Vagina (tissue), 2 donors: ENCODE results near the gene BTG2.

Source experiments
- POLR2A ChIP-seq, 2 donors: fragments of 450-650 bp; IDR thresholded peaks; one replicate each; pipeline ENCODE4 v1.6.1; 2017; ENCODE audit warnings: antibody characterized with exemption in 2 of 2, mild to moderate bottlenecking in 2 of 2, moderate library complexity in 2 of 2
- POLR2AphosphoS5 ChIP-seq, 2 donors: sonication (generic); formaldehyde crosslinking; IDR thresholded peaks; one replicate each; pipeline ENCODE4 v1.9.0; 2017; ENCODE audit warnings: antibody characterized with exemption in 2 of 2, mild to moderate bottlenecking in 2 of 2, low read depth in 1 of 2; ENCODE audit not compliant: insufficient read depth in 1 of 2
- TF ChIP-seq, protein P1 (sequence below), 3 experiments: fragments of 450-650 bp in 2 of 3; fragments of 200-600 bp in 1 of 3; sonication (generic) in 1 of 3; IDR thresholded peaks; one replicate each; pipeline ENCODE4 v1.5.1; 2017 to 2019; ENCODE audit warnings: antibody characterized with exemption in 3 of 3, mild to moderate bottlenecking in 2 of 3, moderate library complexity in 2 of 3

- TF ChIP-seq, protein P1, sequence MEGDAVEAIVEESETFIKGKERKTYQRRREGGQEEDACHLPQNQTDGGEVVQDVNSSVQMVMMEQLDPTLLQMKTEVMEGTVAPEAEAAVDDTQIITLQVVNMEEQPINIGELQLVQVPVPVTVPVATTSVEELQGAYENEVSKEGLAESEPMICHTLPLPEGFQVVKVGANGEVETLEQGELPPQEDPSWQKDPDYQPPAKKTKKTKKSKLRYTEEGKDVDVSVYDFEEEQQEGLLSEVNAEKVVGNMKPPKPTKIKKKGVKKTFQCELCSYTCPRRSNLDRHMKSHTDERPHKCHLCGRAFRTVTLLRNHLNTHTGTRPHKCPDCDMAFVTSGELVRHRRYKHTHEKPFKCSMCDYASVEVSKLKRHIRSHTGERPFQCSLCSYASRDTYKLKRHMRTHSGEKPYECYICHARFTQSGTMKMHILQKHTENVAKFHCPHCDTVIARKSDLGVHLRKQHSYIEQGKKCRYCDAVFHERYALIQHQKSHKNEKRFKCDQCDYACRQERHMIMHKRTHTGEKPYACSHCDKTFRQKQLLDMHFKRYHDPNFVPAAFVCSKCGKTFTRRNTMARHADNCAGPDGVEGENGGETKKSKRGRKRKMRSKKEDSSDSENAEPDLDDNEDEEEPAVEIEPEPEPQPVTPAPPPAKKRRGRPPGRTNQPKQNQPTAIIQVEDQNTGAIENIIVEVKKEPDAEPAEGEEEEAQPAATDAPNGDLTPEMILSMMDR (IDR thresholded peaks at IDR 0.05): no peak
- no peak for TF ChIP-seq POLR2A (IDR thresholded peaks at IDR 0.05)
- no peak for TF ChIP-seq POLR2AphosphoS5 (IDR thresholded peaks at IDR 0.05; ENCODE audit: insufficient read depth in 1 of 2, low read depth in 1 of 2)
These were observed 4.6 kb upstream of the BTG2 start for GRCh38 chr1:203300441-203301330.
